ELR (cell line): ENCODE results near the gene NFATC3.
A peak's percentile ranks its signal among the peaks of the same experiment; 100 is the strongest.

Experiments used
- DNase-seq: peaks from one replicate; pipeline ENCODE4 v3.0.0-alpha.2; 2015; ENCODE audit warnings: low read depth

Gene NFATC3

DNA sequence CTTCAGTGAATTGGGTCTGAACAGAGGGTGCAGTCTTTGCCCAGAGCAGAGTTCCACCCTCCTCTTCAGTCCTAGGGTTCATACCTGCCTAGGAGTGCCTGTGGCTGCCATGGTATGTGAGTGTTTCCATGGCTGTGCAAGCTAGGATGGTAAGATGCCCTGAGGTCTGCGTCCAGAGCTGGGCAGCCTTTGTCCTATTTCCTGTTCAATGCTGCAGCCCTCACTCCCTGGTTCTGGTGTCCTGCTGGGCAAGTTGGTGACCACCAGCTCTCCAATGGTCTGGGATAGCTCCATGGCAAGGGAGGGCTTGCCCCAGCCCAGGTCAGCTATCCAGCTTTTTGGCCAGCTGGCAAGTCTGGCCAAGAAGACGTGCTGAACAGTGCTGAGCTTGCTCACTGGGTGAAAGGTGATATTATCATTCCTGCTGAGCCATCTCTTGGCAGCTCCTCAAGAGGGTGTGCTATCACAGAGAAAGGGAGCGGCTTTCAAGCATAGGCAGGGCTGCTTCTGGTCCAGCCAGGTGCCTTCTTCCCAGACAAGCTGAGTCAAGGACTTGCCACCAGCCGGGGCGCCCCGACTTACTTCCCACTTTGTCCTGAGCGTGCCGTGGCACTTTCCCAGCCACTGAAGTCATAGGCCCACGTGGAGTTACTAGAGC, 13.0 kb upstream of the NFATC3 start:
- DNase-seq: peak; percentile 58

DNA sequence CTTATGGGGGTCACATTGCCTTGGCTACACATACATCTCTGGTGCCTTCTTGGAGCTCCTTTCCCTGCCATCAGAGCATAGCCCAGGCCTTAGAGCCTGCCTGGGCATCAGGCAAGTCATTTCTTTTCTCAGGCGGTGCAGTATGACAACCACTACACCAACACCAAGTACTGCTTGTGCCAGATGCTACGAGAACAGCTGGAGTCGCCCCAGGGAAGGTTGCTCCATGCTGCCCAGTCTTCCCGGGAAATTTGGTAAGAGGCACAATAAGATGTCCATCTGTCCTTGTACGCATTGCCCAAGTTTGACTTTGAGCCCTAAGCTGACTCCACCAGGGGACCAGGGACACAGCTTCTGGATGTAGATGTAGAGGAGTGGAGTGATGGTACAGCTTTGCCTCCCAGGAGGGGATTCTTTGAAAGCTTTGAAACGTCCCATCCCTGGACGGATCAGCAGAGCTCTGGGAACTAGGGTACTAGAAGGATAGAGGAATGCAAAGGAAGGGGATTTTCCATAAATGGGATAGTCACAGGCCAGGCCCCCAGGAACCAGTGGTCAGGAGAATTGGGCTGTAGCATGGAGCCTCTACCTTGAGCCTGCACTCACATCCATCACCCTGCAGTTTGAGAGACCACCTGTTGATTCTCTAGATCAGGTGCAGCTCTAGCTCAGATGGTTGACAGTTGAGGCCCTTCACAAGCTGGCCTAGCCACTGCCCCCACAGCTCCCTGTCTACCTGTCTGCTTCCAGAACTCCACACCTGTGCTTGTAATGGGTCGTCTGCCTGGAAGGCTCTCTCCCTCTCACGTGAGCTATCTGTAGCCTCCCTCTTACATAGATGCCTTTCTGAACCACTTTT, 11.0 kb upstream of the NFATC3 start:
- no peak for DNase-seq

DNA sequence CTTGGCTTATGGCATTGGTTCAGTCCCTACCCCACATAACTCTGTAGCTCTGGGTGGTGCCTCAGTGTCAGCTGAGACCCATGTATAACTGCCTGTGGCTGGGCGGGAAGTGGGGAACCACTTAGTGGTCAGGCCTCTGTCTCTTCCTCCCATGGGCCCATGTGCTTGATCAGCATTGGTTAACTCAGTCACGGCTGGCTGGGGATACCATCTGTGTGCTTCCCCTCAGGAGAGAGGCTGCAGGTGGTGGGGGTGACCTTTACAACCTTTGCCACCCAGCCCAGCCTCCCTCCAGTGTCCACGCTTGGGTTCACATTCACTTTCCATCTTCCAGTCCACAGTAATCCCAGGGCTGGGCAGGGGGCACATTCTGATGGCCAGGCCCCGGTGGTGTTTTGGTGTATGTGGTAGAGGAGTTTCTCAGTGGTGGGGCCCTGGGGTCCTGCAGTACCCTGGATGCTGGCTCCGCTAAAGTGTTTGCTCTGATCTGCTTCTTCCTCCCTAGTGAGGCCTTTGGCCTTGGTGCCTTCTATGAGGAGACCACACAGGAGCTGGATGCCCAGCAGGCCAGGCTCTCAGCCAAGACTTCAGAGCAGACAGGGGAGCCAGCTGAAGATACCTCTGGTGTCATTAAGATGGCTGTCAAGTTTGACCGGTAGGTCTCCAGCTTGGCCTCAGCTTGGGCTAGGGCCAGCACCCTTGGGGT, 10.2 kb upstream of the NFATC3 start:
- DNase-seq: no peak

- DNase-seq: no peak
Observed at GRCh38 chr16:68075980-68076379, 9.2 kb upstream of the NFATC3 start.

DNA sequence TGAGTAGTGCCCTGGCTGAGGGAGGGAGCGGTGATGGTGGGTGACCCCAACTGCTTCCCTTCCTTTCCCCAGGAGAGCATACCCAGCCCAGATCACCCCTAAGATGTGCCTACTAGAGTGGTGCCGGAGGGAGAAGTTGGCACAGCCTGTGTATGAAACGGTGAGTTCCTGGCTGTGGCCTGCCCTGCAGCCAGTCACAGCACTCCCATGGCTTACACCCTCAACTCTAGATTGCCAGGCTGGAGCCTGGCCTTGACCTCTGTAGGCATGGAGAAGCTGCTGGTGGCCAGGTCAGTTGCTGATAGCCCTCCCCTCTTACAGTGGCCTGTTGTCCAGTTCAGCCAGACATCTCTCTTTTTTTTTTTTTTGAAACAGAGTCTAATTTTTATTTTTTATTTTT, 8.6 kb upstream of the NFATC3 start:
- no peak for DNase-seq

DNA sequence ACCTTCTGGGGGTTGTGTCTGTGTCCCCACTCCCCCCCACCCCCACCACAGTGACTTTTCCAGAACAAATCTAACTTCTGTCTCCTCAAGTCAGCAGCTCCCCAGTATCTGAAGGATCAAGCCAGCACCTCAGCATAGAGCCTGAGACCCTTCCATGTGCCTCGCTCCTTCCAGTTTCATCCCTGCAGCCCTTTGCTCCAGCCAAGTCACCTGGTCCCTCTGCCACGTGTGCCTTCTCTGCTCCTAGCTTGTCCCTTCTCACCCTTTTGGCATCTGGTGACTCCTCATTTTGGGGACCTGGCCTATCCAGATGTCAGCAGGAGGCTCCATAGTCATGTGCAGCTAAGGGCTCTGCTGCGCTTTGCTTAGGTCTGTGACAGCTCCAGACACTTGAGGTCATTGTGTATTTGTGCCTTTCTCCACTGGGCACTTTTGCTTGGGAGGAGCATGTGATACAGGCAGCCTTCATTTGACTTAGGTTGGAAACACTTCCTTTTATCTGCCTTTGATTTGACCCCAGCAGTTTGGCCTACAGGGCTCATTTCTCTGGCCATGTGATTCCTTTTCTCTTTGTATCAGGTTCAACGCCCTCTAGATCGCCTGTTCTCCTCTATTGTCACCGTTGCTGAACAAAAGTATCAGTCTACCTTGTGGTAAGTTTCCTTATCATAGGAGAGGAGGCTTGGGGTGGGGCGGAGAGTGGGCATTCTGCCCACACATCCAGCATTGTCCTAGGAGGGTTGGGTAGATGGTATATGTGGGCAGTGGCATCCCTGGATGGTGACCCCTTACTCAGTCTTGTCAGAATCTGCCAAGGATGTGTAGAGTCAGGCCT, 7.1 kb upstream of the NFATC3 start:
- no peak for DNase-seq

GRCh38 chr16:68078701-68079375, 6.3 kb upstream of the NFATC3 start:
- no peak for DNase-seq

DNA sequence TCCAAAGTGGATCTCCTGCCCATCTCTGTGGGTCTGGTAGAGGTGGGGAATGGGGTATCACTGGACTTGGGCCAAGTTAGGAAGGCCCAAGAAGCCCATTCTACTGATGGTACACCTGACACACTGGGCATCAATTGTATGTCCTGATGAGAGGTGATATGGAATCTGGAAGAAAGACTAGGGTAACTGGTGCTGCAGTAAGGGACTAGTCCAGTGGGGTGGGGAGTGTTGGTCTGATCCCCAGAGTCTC, 5.9 kb upstream of the NFATC3 start:
- no peak for DNase-seq

GRCh38 chr16:68079626-68080344, 5.4 kb upstream of the NFATC3 start:
- no peak for DNase-seq

- DNase-seq: peak; percentile 6
Observed at GRCh38 chr16:68081861-68082628, 3.1 kb upstream of the NFATC3 start.

DNA sequence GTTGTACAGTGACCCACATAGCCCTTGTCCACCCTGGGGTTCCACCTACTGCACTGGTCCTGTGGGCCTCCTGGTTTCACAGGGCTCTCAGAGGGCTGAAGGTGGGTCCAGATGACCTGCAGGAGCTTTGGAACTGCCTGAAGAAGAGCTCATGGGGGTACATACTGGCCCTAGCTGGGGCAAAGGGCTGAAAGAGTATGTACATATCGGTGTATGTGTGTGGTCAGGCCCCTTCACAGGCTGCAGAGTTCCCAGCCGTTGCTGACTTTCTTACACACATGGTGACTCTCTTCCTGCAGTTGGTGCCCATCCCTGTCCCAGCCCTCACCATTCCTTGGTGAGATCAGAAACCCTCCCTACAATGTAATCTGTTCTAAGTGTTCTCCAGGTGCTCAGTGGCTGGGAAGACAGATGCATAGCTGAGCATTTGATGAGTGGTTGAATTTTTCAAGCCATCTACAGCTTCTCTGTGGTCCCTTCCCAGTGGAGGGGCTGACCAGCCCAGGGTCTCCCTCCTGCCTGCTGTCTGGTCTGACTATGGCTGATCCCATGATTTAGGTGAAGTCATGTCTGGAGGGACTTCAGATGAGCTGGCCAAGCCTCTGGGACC, 2.4 kb upstream of the NFATC3 start:
- no peak for DNase-seq

- DNase-seq: no peak
Observed at GRCh38 chr16:68083239-68083781, 1.9 kb upstream of the NFATC3 start.

GRCh38 chr16:68083861-68084503, 1.2 kb upstream of the NFATC3 start:
- DNase-seq: peak; percentile 53

DNA sequence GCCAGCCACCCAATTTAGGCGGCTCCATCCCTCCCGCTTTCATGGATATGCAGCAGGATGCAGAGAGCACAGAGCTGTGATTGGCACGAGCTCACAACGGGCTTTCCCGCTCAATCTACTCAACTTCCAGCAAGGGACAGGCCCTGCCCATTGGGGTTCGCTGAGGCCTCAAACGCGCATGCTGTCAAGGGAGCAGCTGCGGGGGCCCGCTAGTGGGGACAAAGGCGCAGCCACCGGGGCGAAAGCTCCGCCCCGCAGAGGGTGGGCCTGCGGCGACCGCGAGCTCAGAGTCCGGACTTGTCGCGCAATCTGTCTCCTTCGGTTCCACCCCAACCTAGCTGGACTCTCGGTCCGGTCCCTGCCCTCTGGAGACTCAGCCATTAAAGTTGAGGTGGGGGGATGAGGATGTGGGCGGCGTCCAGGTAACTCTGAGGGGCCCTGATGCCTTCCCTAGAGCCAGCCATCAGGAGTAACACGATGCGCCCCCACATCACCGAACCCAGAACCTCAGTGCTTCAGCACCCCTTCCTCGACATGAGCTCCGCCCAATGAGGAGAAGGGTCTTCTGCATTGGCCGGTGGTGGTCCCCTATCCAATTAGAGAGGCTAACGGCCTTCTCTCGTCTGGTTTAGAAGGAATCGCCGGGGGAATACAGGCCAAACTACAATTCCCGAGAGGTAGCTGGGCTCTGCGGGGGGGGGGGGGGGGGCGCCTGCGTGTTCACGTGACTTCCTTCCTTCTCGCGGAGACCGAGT, 489 bp upstream of the NFATC3 start:
- DNase-seq: peak; percentile 86

- DNase-seq: peak; percentile 73
Observed at GRCh38 chr16:68086336-68086841, 1.2 kb downstream of the NFATC3 start.

DNA sequence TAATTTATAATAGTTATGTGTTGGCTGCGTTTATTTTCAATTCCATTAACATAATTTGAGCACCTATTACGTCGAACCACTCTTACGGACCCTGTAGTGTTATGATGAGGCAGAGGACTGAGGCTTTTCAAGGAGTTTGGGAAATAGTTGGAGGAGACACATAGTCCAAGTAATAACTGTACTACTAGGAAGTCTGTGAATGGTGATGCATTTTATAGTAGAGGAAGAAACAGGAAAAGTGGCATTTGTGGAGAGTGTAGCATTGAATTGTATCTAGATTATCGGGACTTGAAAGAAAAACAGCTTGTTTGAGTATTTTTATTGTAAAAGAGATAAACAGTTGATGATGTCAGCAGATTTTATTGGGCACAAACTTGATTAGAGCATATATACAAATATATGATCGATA, 1.7 kb downstream of the NFATC3 start:
- peak; percentile 46 for DNase-seq

GRCh38 chr16:68087688-68088087, 2.5 kb downstream of the NFATC3 start:
- DNase-seq: no peak
